Measurements from ENCODE around the gene PTTG1IP2. TPM values are rescaled to one million over a fixed set of nuclear protein-coding genes. Genes with fewer than 3 reads are reported as not detected.

Gene PTTG1IP2
- total RNA-seq, 4 donors from 2014 or later: not detected

- DNase-seq (ENCODE audit: low spot score in 2 of 2): no peak
- TF ChIP-seq POLR2A (IDR thresholded peaks at IDR 0.05) (no peak), CTCF (IDR thresholded peaks at IDR 0.05) (no peak)
- H3K4me3 ChIP-seq (ENCODE audit: low read depth, poor library complexity, severe bottlenecking): no peak overlapping the region
- intact Hi-C loops (cut with DNase I; ENCODE audit: low total_unique reads): no loop called here
- WGBS, 2 donors: 80 to 94% methylated on average over 6 of the region's 6 CpGs
Observed at GRCh38 chr7:90485734-90486316, 16.4 kb downstream of the PTTG1IP2 start.

- TF ChIP-seq CTCF (IDR thresholded peaks at IDR 0.05) (no peak), POLR2A (IDR thresholded peaks at IDR 0.05) (no peak)
- no peak overlapping the region for H3K4me3 ChIP-seq (ENCODE audit: low read depth, poor library complexity, severe bottlenecking)
- 59 to 70% methylated on average over 2 of the region's 2 CpGs for WGBS, 2 donors
- no peak for DNase-seq (ENCODE audit: low spot score in 2 of 2)
- intact Hi-C loops (cut with DNase I; ENCODE audit: low total_unique reads): no loop called here
Observed at GRCh38 chr7:90487808-90488207, 18.4 kb downstream of the PTTG1IP2 start.

- DNase-seq (ENCODE audit: low spot score in 2 of 2): no peak
- no peak overlapping the region for H3K4me3 ChIP-seq (ENCODE audit: low read depth, poor library complexity, severe bottlenecking)
- WGBS, 2 donors: 48 to 49% methylated on average over 1 of the region's 1 CpG
- no peak for TF ChIP-seq POLR2A (IDR thresholded peaks at IDR 0.05)
- no peak for TF ChIP-seq CTCF (IDR thresholded peaks at IDR 0.05)
- intact Hi-C loops (cut with DNase I; ENCODE audit: low total_unique reads): no loop called here
Observed at GRCh38 chr7:90488220-90488619, 18.8 kb downstream of the PTTG1IP2 start.

GRCh38 chr7:90492250-90492649, 22.8 kb downstream of the PTTG1IP2 start:
- 78 to 92% methylated on average over 6 of the region's 6 CpGs for WGBS, 2 donors
- no peak for TF ChIP-seq CTCF (IDR thresholded peaks at IDR 0.05)
- TF ChIP-seq POLR2A (IDR thresholded peaks at IDR 0.05): no peak
- DNase-seq (ENCODE audit: low spot score in 2 of 2): no peak

GRCh38 chr7:90495241-90495640, 25.8 kb downstream of the PTTG1IP2 start:
- WGBS, 2 donors: 90 to 91% methylated on average over 1 of the region's 1 CpG
- intact Hi-C loops (cut with DNase I; ENCODE audit: low total_unique reads): no loop called here
- no peak overlapping the region for H3K4me3 ChIP-seq (ENCODE audit: low read depth, poor library complexity, severe bottlenecking)
- TF ChIP-seq POLR2A (IDR thresholded peaks at IDR 0.05) (no peak), CTCF (IDR thresholded peaks at IDR 0.05) (no peak)
- no peak for DNase-seq (ENCODE audit: low spot score in 2 of 2)

More at GRCh38 chr7:90492250-90492649, 22.8 kb downstream of the PTTG1IP2 start:
- no peak overlapping the region for H3K4me3 ChIP-seq (ENCODE audit: low read depth, poor library complexity, severe bottlenecking)
- intact Hi-C loops (cut with DNase I; ENCODE audit: low total_unique reads): no loop called here

- no peak overlapping the region for H3K4me3 ChIP-seq (ENCODE audit: low read depth, poor library complexity, severe bottlenecking)
- intact Hi-C loops (cut with DNase I; ENCODE audit: low total_unique reads): no loop called here
- no peak for DNase-seq (ENCODE audit: low spot score in 2 of 2)
- WGBS, 2 donors: 77 to 80% methylated on average over 4 of the region's 4 CpGs
- TF ChIP-seq POLR2A (IDR thresholded peaks at IDR 0.05) (no peak), CTCF (IDR thresholded peaks at IDR 0.05) (no peak)
Observed at GRCh38 chr7:90502539-90502938, 33.1 kb downstream of the PTTG1IP2 start.

Measured in lower leg skin (tissue), 4 donors.